ENCODE measurements around the gene ANP32E.

- TF ChIP-seq TAF1 (IDR thresholded peaks at IDR 0.05; ENCODE audit: borderline replicate concordance, insufficient read depth, low read length) (no peak), SIN3A (IDR thresholded peaks at IDR 0.05; ENCODE audit: borderline replicate concordance, insufficient read depth, low read length) (no peak), POLR2AphosphoS5 (IDR thresholded peaks at IDR 0.05; ENCODE audit: low read depth, low read length) (no peak), FOXP2 (optimal IDR thresholded peaks at IDR 0.05; ENCODE audit: borderline replicate concordance, extremely low read depth, extremely low read length, insufficient read depth) (no peak)
- TF ChIP-seq, protein P1, sequence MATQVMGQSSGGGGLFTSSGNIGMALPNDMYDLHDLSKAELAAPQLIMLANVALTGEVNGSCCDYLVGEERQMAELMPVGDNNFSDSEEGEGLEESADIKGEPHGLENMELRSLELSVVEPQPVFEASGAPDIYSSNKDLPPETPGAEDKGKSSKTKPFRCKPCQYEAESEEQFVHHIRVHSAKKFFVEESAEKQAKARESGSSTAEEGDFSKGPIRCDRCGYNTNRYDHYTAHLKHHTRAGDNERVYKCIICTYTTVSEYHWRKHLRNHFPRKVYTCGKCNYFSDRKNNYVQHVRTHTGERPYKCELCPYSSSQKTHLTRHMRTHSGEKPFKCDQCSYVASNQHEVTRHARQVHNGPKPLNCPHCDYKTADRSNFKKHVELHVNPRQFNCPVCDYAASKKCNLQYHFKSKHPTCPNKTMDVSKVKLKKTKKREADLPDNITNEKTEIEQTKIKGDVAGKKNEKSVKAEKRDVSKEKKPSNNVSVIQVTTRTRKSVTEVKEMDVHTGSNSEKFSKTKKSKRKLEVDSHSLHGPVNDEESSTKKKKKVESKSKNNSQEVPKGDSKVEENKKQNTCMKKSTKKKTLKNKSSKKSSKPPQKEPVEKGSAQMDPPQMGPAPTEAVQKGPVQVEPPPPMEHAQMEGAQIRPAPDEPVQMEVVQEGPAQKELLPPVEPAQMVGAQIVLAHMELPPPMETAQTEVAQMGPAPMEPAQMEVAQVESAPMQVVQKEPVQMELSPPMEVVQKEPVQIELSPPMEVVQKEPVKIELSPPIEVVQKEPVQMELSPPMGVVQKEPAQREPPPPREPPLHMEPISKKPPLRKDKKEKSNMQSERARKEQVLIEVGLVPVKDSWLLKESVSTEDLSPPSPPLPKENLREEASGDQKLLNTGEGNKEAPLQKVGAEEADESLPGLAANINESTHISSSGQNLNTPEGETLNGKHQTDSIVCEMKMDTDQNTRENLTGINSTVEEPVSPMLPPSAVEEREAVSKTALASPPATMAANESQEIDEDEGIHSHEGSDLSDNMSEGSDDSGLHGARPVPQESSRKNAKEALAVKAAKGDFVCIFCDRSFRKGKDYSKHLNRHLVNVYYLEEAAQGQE (IDR thresholded peaks at IDR 0.05; ENCODE audit: insufficient read depth in 1 of 2, low read depth in 2 of 2, low read length in 2 of 2): no peak
These were observed 43.9 kb downstream of the ANP32E start for GRCh38 chr1:150192012-150192411.

Measured in PFSK-1 (cell line).